WTC11 (cell line): Measurements from ENCODE around the gene NAT9. TPM values are rescaled to one million over a fixed set of nuclear protein-coding genes. Genes with fewer than 3 reads are reported as not detected.

Source experiments
- ATAC-seq: fragments of 200-7000 bp; cut with Tn5 transposase; 2 replicates; pipeline ENCODE4 v1.10.0; 2021; ENCODE audit warnings: mild to moderate bottlenecking, moderate library complexity
- CTCF ChIA-PET: fragments of 300-600 bp; sonication (Branson Sonifier 250); formaldehyde crosslinking; loops from one replicate; lab custom pipeline; 2021; ENCODE audit warnings: antibody characterized with exemption; lab: Charles Lee
- POLR2A ChIA-PET: fragments of 350-600 bp; sonication (Branson Sonifier 250); formaldehyde crosslinking; loops from one replicate; lab custom pipeline; 2021; ENCODE audit warnings: antibody characterized with exemption; lab: Charles Lee
- DNase-seq: peaks from one replicate; pipeline ENCODE4 v3.0.0; 2021; ENCODE audit warnings: low spot score
- H3K27ac Mint-ChIP-seq: 2 replicates; pipeline ENCODE4 v1.8.0; 2021; ENCODE audit warnings: mixed read lengths
- H3K27me3 Mint-ChIP-seq: 2 replicates; pipeline ENCODE4 v1.8.0; 2021; ENCODE audit warnings: low read depth, mild to moderate bottlenecking, moderate library complexity, mixed read lengths
- H3K36me3 Mint-ChIP-seq: 2 replicates; pipeline ENCODE4 v1.8.0; 2021; ENCODE audit warnings: mixed read lengths
- H3K4me1 Mint-ChIP-seq: 2 replicates; pipeline ENCODE4 v1.8.0; 2022; ENCODE audit warnings: mixed read lengths
- H3K4me3 Mint-ChIP-seq: 2 replicates; pipeline ENCODE4 v1.8.0; 2021; ENCODE audit warnings: mild to moderate bottlenecking, moderate library complexity, mixed read lengths
- H3K9me3 Mint-ChIP-seq: 2 replicates; pipeline ENCODE4 v1.8.0; 2021; ENCODE audit warnings: mixed read lengths
- ATF3 ChIP-seq: sonication (generic); formaldehyde crosslinking; conservative IDR thresholded peaks from 2 replicates; pipeline ENCODE4 v1.8.1; 2022; ENCODE audit warnings: mild to moderate bottlenecking, missing genetic modification reagents
- E2F1 ChIP-seq: sonication (generic); formaldehyde crosslinking; IDR thresholded peaks from 2 replicates; pipeline ENCODE4 v1.8.0; 2022; ENCODE audit warnings: mild to moderate bottlenecking, missing genetic modification reagents
- ELF4 ChIP-seq: sonication (generic); formaldehyde crosslinking; IDR thresholded peaks from 2 replicates; pipeline ENCODE4 v1.8.1; 2022; ENCODE audit warnings: low read depth, mild to moderate bottlenecking, moderate library complexity, missing genetic modification reagents
- ESRRA ChIP-seq: sonication (generic); formaldehyde crosslinking; IDR thresholded peaks from 2 replicates; pipeline ENCODE4 v1.8.1; 2022; ENCODE audit warnings: mild to moderate bottlenecking, missing genetic modification reagents, borderline replicate concordance
- ETV6 ChIP-seq: sonication (generic); formaldehyde crosslinking; IDR thresholded peaks from 2 replicates; pipeline ENCODE4 v1.8.1; 2022; ENCODE audit warnings: mild to moderate bottlenecking, missing genetic modification reagents
- FOXP4 ChIP-seq: sonication (generic); formaldehyde crosslinking; IDR thresholded peaks from 2 replicates; pipeline ENCODE4 v1.8.0; 2022; ENCODE audit warnings: mild to moderate bottlenecking, missing genetic modification reagents
- JAZF1 ChIP-seq: fragments of 250-450 bp; sonication (Bioruptor Pico); IDR thresholded peaks from 2 replicates; pipeline ENCODE4 v1.9.0; 2021; ENCODE audit warnings: moderate library complexity, mild to moderate bottlenecking, inconsistent platforms
- MLX ChIP-seq: sonication (generic); formaldehyde crosslinking; IDR thresholded peaks from 2 replicates; pipeline ENCODE4 v1.8.1; 2023; ENCODE audit warnings: mild to moderate bottlenecking, missing genetic modification reagents, moderate library complexity
- NFE2L1 ChIP-seq: sonication (generic); formaldehyde crosslinking; IDR thresholded peaks from 2 replicates; pipeline ENCODE4 v1.8.1; 2023; ENCODE audit warnings: missing genetic modification reagents
- NR1H2 ChIP-seq: sonication (generic); formaldehyde crosslinking; IDR thresholded peaks from 2 replicates; pipeline ENCODE4 v1.9.0; 2021; ENCODE audit warnings: mild to moderate bottlenecking, moderate library complexity, missing genetic modification reagents
- PRRX2 ChIP-seq: fragments of 250-450 bp; sonication (Bioruptor Pico); IDR thresholded peaks from 2 replicates; pipeline ENCODE4 v1.8.0; 2021; ENCODE audit warnings: mild to moderate bottlenecking
- RELA ChIP-seq: sonication (generic); formaldehyde crosslinking; IDR thresholded peaks from 2 replicates; pipeline ENCODE4 v1.8.1; 2022; ENCODE audit warnings: missing genetic modification reagents, mild to moderate bottlenecking, borderline replicate concordance
- RORB ChIP-seq: fragments of 250-450 bp; sonication (Bioruptor Pico); IDR thresholded peaks from 2 replicates; pipeline ENCODE4 v1.9.0; 2021; ENCODE audit warnings: mild to moderate bottlenecking
- SOX15 ChIP-seq: fragments of 250-450 bp; sonication (Bioruptor Pico); IDR thresholded peaks from 2 replicates; pipeline ENCODE4 v1.9.0; 2021; ENCODE audit warnings: mild to moderate bottlenecking
- TEAD1 ChIP-seq: sonication (generic); formaldehyde crosslinking; IDR thresholded peaks from 2 replicates; pipeline ENCODE4 v1.8.0; 2022; ENCODE audit warnings: mild to moderate bottlenecking, missing genetic modification reagents
- TEAD4 ChIP-seq: sonication (generic); formaldehyde crosslinking; IDR thresholded peaks from 2 replicates; pipeline ENCODE4 v1.8.0; 2022; ENCODE audit warnings: mild to moderate bottlenecking, missing genetic modification reagents
- TP53 ChIP-seq: sonication (generic); formaldehyde crosslinking; IDR thresholded peaks from 2 replicates; pipeline ENCODE4 v1.8.1; 2023; ENCODE audit warnings: mild to moderate bottlenecking, missing genetic modification reagents
- USF1 ChIP-seq: sonication (generic); formaldehyde crosslinking; IDR thresholded peaks from 2 replicates; pipeline ENCODE4 v1.8.0; 2022; ENCODE audit warnings: mild to moderate bottlenecking, missing genetic modification reagents
- ZNF121 ChIP-seq: sonication (generic); formaldehyde crosslinking; IDR thresholded peaks from 2 replicates; pipeline ENCODE4 v1.8.0; 2023; ENCODE audit warnings: missing genetic modification reagents
- ZNF396 ChIP-seq: fragments of 250-450 bp; sonication (Bioruptor Pico); IDR thresholded peaks from 2 replicates; pipeline ENCODE4 v1.8.0; 2021; ENCODE audit warnings: mild to moderate bottlenecking, moderate library complexity, borderline replicate concordance
- total RNA-seq: library from RNA; stranded (reverse); gene quantifications from 3 replicates; pipeline ENCODE4 v1.2.3, GENCODE V29; 2021

Gene NAT9
- total RNA-seq, 1 experiment from 2014 or later = 67.1 TPM

- TF ChIP-seq ZNF396 (CRISPR knock-in tag) (no peak), JAZF1 (CRISPR knock-in tag) (no peak), ELF4 (CRISPR knock-in tag) (no peak), TEAD4 (CRISPR knock-in tag) (0 out of 2 replicates have a peak, but pooled peaks have one; percentile 22), ZNF121 (CRISPR knock-in tag) (no peak), TP53 (CRISPR knock-in tag) (peak; percentile 41; the same call in 1 of the 2 replicates), E2F1 (CRISPR knock-in tag) (no peak), NR1H2 (CRISPR knock-in tag) (no peak), PRRX2 (CRISPR knock-in tag) (no peak), RELA (no peak), USF1 (CRISPR knock-in tag) (no peak), TEAD1 (CRISPR knock-in tag) (peak; percentile 30; the same call in 1 of the 2 replicates), ESRRA (CRISPR knock-in tag) (no peak), SOX15 (CRISPR knock-in tag) (no peak)
Observed at GRCh38 chr17:74736513-74737298, 39.4 kb downstream of the NAT9 start, which contains the start of gene RAB37 (continued).

GRCh38 chr17:74734256-74734655 lies 41.9 kb downstream of the NAT9 start:
- Mint-ChIP-seq H3K4me1 (peaks cover 23% of the 10 kb centered on the region), H3K9me3 (no peaks in the 10 kb centered on the region), H3K36me3 (no peaks in the 10 kb centered on the region), H3K4me3 (no peak overlapping the region), H3K27me3 (peaks cover 17% of the 10 kb centered on the region)
- ATAC-seq = no peak
- ChIA-PET POLR2A (no interaction called here), CTCF (interaction anchor here (5.2 kb wide), 1 partner anchor 77 kb away, joined by 296 read pairs; no protein-coding TSS in a partner anchor)
- DNase-seq = no peak
- no peak for TF ChIP-seq FOXP4 (CRISPR knock-in tag)
- no peak for TF ChIP-seq NFE2L1 (CRISPR knock-in tag)
- no peak for TF ChIP-seq RORB
- TF ChIP-seq ETV6 (CRISPR knock-in tag) = no peak
- TF ChIP-seq MLX (CRISPR knock-in tag) = no peak
- TF ChIP-seq ATF3 (CRISPR knock-in tag) = no peak
- TF ChIP-seq, all 79 proteins: peak for 0
- H3K27ac Mint-ChIP-seq = no peak overlapping the region
